LNCAP (cell line): Measurements from ENCODE around the gene PTGR3.

Experiments used
- TF ChIP-seq, protein P1 (sequence below): fragments of 450-650 bp; IDR thresholded peaks from 2 replicates; pipeline ENCODE4 v1.5.1; 2017; ENCODE audit warnings: mild to moderate bottlenecking

PTGR3 gene

DNA sequence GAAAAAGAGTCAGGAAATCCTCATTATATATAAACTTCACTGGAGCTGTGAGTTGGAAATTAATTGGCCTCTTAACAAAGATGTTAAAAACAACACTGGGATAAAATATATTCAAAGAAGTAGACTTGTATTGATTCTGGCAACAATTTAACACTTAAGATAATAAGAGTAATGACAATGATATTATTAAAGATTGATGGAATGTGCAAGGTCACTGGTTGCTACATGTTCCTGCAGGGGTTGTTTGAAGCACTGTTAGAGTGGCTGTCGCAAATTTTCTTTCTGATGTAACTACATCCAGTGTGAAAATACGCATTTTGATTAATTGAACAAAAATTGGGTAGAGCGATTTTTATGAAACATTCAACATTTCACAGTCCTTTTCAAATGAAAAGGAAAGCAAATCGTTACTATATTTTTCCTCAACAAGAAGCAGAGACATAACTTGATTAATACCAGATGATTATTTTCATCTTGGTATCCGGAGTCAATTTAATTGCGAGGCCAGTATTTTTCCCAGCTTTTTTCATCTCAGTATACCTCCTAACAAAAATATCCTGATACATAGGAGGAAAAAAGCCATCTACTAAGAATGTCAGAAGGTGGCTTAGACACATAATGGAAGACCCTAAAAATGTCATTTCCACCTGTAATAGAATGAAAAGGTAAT is 6.1 kb downstream of the PTGR3 start:
- TF ChIP-seq, protein P1, sequence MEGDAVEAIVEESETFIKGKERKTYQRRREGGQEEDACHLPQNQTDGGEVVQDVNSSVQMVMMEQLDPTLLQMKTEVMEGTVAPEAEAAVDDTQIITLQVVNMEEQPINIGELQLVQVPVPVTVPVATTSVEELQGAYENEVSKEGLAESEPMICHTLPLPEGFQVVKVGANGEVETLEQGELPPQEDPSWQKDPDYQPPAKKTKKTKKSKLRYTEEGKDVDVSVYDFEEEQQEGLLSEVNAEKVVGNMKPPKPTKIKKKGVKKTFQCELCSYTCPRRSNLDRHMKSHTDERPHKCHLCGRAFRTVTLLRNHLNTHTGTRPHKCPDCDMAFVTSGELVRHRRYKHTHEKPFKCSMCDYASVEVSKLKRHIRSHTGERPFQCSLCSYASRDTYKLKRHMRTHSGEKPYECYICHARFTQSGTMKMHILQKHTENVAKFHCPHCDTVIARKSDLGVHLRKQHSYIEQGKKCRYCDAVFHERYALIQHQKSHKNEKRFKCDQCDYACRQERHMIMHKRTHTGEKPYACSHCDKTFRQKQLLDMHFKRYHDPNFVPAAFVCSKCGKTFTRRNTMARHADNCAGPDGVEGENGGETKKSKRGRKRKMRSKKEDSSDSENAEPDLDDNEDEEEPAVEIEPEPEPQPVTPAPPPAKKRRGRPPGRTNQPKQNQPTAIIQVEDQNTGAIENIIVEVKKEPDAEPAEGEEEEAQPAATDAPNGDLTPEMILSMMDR: no peak

DNA sequence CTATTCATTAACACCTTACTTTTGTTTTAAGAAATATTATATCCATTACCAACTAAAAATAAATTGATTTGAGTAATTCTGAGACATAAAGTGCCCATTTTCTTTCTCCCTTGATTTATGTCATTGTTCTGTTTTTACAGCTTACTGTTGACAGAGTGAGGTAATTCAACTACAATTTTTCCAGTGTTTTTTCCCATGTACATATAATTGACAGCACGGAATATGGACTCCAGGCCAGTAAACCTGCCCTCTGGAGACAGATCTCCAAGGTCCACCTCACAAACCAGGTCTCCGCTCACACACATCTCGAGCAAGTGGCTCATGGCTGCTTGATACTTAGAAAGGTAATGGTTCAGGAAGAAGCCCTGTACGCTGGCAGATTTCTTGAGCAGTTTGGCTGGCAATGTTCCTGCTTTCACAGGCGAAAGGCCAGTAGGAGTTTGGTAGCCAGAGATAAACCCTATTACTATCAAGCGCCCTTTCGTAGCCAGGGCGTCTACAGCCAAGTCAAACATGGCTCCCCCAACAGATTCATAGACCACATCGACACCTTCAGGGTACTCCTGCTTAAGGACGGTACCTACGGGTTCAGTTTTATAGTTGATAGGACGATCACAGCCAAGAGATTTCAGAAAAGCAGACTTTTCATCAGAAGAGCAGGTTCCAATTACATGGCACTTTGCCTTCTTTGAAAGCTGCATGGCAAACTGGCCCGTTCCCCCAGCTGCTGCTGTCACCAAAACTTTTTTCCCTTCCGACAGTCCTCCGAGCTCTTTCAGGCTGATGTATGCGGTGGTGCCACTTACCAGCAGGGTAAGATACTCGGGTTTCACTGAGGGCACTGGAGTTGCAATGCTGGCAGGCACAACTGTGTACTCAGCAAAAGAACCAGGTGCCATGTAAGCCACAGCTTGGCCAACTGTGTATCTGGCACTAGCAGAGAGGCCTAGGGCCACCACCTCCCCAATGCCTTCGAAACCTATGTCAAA is 7.4 kb downstream of the PTGR3 start:
- TF ChIP-seq, protein P1: no peak

DNA sequence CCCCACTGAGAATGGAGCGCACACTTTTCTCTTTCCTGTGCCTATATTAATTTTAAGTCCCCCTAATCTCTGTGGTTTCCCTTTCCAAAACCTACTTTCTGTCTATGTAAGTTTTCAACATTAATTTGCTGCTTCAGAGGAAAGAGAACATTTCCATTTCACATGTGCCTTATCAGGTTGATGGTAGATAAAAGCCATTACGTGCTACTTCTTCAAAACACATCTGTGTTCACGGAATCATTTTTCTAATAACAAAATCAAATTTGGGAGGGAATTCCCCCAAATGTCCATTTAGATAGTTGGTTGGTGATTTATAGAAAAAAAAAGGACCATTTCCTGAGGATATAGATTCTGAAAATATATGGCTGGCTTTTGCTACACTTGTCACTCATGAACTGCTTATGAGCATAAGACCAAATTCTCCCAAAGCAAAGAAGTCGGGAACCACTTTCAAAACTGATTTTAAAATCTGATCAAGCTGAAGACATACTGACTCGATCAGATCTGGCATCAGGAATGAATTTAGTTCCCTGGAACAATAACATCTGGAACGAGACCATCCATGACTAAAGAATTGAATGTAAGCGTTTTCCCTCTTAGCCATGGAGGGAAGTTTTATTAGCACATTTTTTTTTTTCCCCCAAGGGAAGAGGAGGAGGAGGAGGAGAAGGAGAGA is 8.2 kb downstream of the PTGR3 start:
- TF ChIP-seq, protein P1: no peak

DNA sequence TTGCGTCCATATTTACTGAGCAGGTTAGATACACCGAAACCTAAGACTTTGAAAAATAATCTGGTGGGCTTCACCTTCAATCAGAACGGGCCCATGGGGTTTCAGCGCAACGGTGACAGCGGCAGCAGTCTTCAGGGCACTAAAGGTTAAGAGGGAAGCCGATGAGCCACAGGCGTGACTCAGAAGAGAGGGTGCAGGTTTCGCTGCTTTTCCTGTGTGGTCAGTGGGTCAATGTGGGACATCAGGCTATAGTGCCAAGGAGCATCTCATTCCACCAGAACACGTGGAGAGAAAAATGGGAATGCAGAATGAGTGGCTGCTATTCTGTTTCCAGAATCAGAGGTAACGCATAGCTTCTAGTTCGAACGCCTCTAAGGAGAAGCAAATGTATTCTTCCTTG is 8.9 kb downstream of the PTGR3 start:
- TF ChIP-seq, protein P1: no peak

DNA sequence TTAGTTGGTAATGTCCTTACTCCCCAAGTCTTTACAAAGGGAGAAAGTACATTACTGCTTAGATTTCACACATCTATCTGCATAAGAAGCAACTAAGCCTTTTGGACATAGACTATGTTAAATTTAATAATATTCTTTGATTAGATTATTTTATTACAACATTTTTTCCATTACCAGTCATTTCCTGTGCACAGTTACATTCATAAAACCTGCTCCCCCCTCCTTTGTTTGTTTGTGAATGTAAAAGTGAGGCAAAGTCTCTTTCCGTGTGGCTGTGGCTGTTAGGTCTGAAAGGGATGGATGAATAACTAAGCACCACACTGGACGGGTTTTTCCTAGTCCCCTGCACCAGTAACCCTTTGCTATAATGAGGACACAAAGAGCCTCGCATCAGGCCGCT is 9.6 kb downstream of the PTGR3 start:
- TF ChIP-seq, protein P1: no peak

GRCh38 chr18:75198036-75198435 is 10.9 kb downstream of the PTGR3 start:
- TF ChIP-seq, protein P1: no peak

- TF ChIP-seq, protein P1: no peak
Measured at GRCh38 chr18:75192899-75193298, 16.0 kb downstream of the PTGR3 start.
